AG09319 (cell line): ENCODE data around the gene RBP5.
A peak's percentile ranks its signal among the peaks of the same experiment; 100 is the strongest.

Source experiments
- DNase-seq: peaks from one replicate; pipeline ENCODE4 v3.0.0-alpha.2; 2010; ENCODE audit warnings: low read depth; ENCODE audit errors: extremely low read depth
- TF ChIP-seq, protein P1 (sequence below): IDR thresholded peaks from 2 replicates; pipeline ENCODE4 v1.5.1; 2011; ENCODE audit warnings: low read depth, mild to moderate bottlenecking, inconsistent platforms, low read length, moderate library complexity

RBP5 gene

DNA sequence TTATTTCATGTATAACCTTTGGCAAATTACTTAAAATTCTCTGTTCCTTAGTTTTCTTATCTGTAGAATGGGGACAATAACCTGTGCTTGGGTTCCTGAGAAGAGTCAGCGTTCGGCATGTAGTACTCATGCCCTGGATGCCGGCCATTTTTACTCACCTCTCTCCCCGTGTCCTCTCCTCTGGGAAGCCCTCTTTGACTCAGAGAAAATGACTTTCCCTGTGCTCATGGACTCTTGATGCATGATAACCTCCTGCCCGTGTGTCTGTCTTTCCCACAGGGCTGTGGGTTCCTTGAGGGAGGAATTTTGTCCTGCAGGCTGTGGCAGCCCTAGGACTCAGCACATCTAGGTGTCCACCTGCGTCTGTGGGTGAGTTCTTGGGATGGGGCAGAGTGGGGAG lies 13.8 kb downstream of the RBP5 start:
- no peak for DNase-seq
- TF ChIP-seq, protein P1, sequence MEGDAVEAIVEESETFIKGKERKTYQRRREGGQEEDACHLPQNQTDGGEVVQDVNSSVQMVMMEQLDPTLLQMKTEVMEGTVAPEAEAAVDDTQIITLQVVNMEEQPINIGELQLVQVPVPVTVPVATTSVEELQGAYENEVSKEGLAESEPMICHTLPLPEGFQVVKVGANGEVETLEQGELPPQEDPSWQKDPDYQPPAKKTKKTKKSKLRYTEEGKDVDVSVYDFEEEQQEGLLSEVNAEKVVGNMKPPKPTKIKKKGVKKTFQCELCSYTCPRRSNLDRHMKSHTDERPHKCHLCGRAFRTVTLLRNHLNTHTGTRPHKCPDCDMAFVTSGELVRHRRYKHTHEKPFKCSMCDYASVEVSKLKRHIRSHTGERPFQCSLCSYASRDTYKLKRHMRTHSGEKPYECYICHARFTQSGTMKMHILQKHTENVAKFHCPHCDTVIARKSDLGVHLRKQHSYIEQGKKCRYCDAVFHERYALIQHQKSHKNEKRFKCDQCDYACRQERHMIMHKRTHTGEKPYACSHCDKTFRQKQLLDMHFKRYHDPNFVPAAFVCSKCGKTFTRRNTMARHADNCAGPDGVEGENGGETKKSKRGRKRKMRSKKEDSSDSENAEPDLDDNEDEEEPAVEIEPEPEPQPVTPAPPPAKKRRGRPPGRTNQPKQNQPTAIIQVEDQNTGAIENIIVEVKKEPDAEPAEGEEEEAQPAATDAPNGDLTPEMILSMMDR: no peak

DNA sequence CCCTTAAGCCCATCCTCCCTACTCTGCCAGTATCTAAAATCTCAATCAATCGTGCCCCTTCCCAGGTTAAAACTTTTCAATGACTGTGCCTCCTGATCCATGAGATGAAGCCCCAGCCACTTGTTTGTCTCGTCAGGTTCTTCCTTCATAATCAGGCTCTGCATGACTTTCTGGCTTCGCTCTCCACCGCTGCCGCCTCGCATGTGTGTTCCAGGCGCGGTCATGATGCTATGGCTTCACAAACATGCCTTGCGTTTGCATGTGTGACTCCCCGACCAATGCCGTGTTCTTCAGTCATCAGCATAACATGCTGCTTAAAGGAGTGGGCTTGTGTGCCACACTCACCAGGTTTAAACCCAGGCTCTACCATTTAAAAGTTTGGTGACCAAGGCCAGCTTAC lies 14.7 kb downstream of the RBP5 start:
- no peak for DNase-seq
- TF ChIP-seq, protein P1: no peak

DNA sequence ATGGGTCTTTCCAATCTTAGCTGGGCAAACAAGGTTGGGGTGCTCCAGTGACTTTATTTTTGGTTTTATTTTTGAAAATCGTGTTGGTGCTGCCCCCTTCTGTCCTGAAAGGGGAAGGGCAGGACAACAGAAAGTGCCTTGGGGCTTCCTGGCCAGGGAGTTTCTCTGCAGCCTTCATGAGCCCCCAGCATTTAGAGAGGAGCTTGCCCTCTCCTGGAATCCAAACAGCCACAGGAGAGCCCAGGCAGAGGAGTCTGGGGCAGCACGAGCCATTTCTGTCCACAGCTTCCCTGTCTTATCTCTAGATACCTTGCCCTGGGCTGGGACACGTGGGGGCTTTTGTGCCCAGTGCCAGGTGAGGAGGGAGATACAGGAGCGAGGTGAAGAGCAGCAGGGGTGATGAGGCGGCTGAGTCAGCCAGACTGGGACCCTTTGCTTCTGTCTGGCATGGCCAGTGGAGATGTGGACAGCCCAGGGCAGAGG lies 15.3 kb downstream of the RBP5 start:
- no peak for DNase-seq

DNA sequence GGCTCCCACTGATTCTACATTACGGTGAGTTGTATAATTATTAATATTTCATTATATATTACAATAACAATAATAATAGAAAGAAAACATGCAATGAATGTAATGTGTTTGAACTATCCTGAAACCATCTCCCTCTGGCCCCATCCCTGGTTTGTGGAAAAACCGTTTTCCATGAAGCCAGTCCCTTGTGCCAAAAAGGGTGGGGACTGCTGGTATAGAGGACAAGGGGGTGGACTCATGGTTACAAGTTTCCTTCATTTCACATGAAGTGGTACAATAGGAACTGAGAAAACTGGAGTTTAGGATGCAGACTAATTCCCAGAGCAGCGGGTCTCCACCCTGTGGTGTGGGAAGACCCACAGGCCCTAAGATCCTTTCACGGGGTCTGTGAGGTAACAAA lies 16.6 kb downstream of the RBP5 start:
- TF ChIP-seq, protein P1: no peak
- no peak for DNase-seq

More for the DNA sequence above, 15.3 kb downstream of the RBP5 start:
- TF ChIP-seq, protein P1: peak; percentile 83

DNA sequence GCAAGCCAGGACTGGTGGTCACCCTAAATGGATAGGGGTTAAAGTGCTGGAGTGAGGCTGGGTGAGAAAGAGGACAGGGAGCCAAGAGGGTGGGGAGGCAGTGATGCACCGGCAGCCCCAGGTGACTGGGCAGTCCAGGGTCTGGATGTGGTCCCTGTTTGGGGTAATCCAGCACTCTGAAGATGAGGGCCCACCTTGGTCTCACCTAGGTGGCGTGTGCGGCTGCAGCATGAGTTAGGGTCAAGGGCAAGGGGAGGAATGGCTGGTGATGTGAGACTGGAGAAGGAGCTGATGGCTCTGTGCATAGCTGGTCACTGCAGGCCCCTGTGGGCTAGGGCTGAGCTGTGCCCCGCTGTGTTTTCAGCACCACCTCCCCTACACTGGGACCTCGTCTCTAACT lies 18.0 kb downstream of the RBP5 start:
- TF ChIP-seq, protein P1: no peak

DNA sequence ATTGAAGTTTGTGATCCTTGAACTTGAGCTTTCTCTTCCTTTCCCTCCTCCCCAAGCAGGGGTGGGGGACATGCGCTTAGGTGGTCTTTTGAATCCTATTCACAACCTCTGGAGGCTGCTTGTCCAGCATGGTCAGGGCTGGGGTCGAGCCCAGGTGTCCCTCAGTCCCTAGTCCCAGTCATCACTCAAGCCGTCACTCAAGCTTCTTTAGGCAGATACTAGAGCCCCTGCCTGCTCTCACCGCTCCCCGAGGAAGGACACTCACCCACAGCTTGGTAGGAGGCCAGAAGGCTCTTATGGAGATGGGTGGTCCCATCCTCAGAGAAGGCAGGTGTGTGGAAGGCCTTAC lies 19.1 kb downstream of the RBP5 start:
- TF ChIP-seq, protein P1: no peak
- no peak for DNase-seq

More for the DNA sequence above, 18.0 kb downstream of the RBP5 start:
- no peak for DNase-seq

DNA sequence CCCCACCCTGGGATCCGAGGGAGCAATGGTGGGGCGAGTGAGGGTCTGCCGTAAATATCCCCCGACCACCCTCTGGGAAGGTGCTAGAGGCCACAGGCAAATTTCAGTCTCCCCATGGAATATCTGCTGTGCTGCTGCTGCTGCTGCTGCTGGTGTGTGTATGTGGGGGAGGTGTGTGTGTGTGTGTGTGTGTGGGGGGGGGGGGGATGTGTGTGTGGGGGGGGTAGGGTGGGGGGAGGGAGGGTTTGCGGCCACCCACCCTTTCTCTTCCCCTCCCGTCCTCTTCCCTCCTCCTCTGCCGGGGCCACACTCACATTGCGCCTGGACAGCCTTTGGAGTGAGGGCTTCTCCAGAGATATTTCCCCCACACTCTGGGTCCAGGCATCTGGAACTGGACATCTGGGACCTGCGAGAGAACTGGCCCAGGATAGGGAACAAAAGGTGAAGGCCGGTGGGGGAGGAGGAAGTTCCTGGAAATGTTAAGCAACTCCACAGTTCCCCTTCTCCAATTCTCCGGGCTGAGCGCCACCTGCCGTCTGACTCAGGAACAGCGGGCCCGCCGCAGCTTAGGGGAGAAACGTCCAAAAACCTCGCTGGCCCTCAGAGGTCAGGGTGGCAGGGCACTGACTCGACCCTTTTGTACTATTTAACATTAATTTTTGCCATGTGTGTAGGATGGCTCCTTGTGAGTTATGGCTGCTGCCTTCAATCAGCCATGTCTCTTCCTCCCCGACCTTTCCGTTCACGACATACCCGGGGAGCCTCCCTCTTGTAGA lies 19.7 kb downstream of the RBP5 start, which contains the start of gene C1RL:
Gene C1RL (minus strand): TSS at position 419 of the 776 bp plus-strand sequence. CDS start 34 bp downstream, at position 385.
- TF ChIP-seq, protein P1: peak; percentile 99
- DNase-seq: peak; percentile 76
